BLaER1 treated with 17β-estradiol and CSF1 and Interleukin-3, amounts not matched to agents 10 nM and 100 nM (cell line): ENCODE measurements around the gene ZNF385C.
A peak's percentile ranks its signal among the peaks of the same experiment; 100 is the strongest.
"Not testable (repeated sequence)": the region's sequence is repeated elsewhere in the genome, so short reads cannot be mapped to it uniquely, and the experiment has no call there.

Experiments
- H3K27ac ChIP-seq, 11 experiments: shearing (Covaris generic); formaldehyde crosslinking; 2 replicates each; pipeline ENCODE4 v1.8.1; 2022
- H3K27me3 ChIP-seq, 11 experiments: shearing (Covaris generic); formaldehyde crosslinking; 2 replicates each; pipeline ENCODE4 v1.8.1; 2022
- H3K36me3 ChIP-seq, 11 experiments: shearing (Covaris generic); formaldehyde crosslinking; 2 replicates each; pipeline ENCODE4 v1.8.1; 2022
- H3K4me1 ChIP-seq, 10 experiments: shearing (Covaris generic); formaldehyde crosslinking; 2 replicates each; pipeline ENCODE4 v1.8.1; 2022
- H3K4me2 ChIP-seq, 11 experiments: shearing (Covaris generic); formaldehyde crosslinking; 2 replicates each; pipeline ENCODE4 v1.8.1; 2022
- H3K4me3 ChIP-seq, 10 experiments: shearing (Covaris generic); formaldehyde crosslinking; 2 replicates each; pipeline ENCODE4 v1.8.1; 2022
- H3K9ac ChIP-seq, 11 experiments: shearing (Covaris generic); formaldehyde crosslinking; 2 replicates each; pipeline ENCODE4 v1.8.1; 2022
- H3K9me3 ChIP-seq, 11 experiments: shearing (Covaris generic); formaldehyde crosslinking; replicated peaks in 1 of 11; 2 replicates each; pipeline ENCODE4 v1.8.1; 2022
- H4K20me1 ChIP-seq, 11 experiments: shearing (Covaris generic); formaldehyde crosslinking; 2 replicates each; pipeline ENCODE4 v1.8.1; 2022
- Cebpa-rat ChIP-seq, 11 experiments: shearing (Covaris generic); IDR thresholded peaks; 2 replicates each; pipeline ENCODE4 v1.8.1; 2022

ZNF385C gene

DNA sequence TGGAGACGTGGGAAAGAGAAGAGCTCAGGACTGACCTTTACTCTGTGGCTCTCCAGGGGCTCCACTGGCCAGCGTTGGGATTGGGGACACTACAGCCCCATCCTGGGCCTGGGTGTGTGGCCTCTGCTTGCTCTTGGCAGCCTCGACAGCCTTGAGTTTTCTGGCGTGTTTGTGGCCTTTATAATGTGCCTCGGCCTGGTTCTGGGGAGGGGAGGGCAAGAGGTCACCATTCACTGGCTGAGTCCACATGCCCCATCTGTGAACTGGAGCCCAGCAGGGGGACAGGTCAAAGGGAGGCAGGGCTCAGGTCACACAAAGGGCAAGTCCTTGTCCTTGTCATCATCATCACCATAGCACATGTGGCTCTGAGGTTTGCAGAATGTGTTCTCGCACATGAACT lies 66.7 kb downstream of the ZNF385C start:
- H3K9ac ChIP-seq, result no peak overlapping the region
- no peak overlapping the region for H3K4me3 ChIP-seq
- H3K27ac ChIP-seq, result no peak overlapping the region
- H3K4me2 ChIP-seq, result no peak overlapping the region
- H3K9me3 ChIP-seq, result no peaks in the 10 kb centered on the region
- TF ChIP-seq Cebpa-rat (IDR thresholded peaks at IDR 0.05), result no peak
- H3K36me3 ChIP-seq, result no peaks in the 10 kb centered on the region
- no peaks in the 10 kb centered on the region for H3K27me3 ChIP-seq
- H4K20me1 ChIP-seq, result no peaks in the 10 kb centered on the region
- H3K4me1 ChIP-seq, result peaks cover 4 to 20% (median 15%) of the 10 kb centered on the region in 10 experiments; a peak in 18 of 20 replicates

GRCh38 chr17:42028791-42029127 lies 69.5 kb downstream of the ZNF385C start:
- Histone ChIP-seq H3K27ac (no peak overlapping the region), H3K4me3 (no peak overlapping the region), H3K9ac (no peak overlapping the region), H3K9me3 (no peaks in the 10 kb centered on the region), H4K20me1 (no peaks in the 10 kb centered on the region; a peak in 1 of 22 replicates), H3K27me3 (no peaks in the 10 kb centered on the region), H3K36me3 (peaks cover 5 to 19% (median 11%) of the 10 kb centered on the region in 11 experiments; a peak in 19 of 22 replicates), H3K4me2 (no peak overlapping the region), H3K4me1 (peaks cover 17 to 44% (median 27%) of the 10 kb centered on the region in 10 experiments)
- no peak for TF ChIP-seq Cebpa-rat (IDR thresholded peaks at IDR 0.05)

- H3K4me2 ChIP-seq, result no peak overlapping the region
- H3K4me3 ChIP-seq, result no peak overlapping the region
- H3K9me3 ChIP-seq, result no peaks in the 10 kb centered on the region
- no peak for TF ChIP-seq Cebpa-rat (IDR thresholded peaks at IDR 0.05)
- no peaks in the 10 kb centered on the region; a peak in 1 of 22 replicates for H4K20me1 ChIP-seq
- peaks cover 14 to 44% (median 26%) of the 10 kb centered on the region in 10 experiments for H3K4me1 ChIP-seq
- H3K27me3 ChIP-seq, result no peaks in the 10 kb centered on the region
- no peak overlapping the region for H3K27ac ChIP-seq
- H3K36me3 ChIP-seq, result peaks cover 9 to 24% (median 17%) of the 10 kb centered on the region in 11 experiments
- H3K9ac ChIP-seq, result no peak overlapping the region; a peak in 1 of 22 replicates
These were observed 70.1 kb downstream of the ZNF385C start for GRCh38 chr17:42027961-42028790.

DNA sequence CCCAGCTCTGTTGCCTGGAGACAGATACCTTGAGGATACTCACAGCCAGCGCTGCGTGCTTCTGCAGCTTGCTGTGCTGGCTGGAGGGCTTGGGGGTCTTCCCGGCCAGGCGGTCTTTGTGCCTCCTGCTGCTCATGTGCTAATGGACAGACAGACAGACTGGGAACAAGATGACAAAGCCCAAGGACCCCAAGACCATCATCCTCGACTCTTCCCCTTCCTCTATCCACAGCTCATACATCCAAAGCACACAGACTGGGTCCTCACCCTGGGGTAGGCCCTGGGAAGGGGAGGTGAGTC lies 70.7 kb downstream of the ZNF385C start:
- no peak for TF ChIP-seq Cebpa-rat (IDR thresholded peaks at IDR 0.05)
- no peaks in the 10 kb centered on the region for H3K9me3 ChIP-seq
- peaks cover 14 to 46% (median 27%) of the 10 kb centered on the region in 10 experiments for H3K4me1 ChIP-seq
- H3K36me3 ChIP-seq, result peaks cover 15 to 31% (median 23%) of the 10 kb centered on the region in 11 experiments
- H4K20me1 ChIP-seq, result no peaks in the 10 kb centered on the region; a peak in 1 of 22 replicates
- H3K27me3 ChIP-seq, result no peaks in the 10 kb centered on the region
- H3K4me3 ChIP-seq, result no peak overlapping the region
- H3K9ac ChIP-seq, result no peak overlapping the region; a peak in 1 of 22 replicates
- no peak overlapping the region for H3K4me2 ChIP-seq
- H3K27ac ChIP-seq, result no peak overlapping the region

DNA sequence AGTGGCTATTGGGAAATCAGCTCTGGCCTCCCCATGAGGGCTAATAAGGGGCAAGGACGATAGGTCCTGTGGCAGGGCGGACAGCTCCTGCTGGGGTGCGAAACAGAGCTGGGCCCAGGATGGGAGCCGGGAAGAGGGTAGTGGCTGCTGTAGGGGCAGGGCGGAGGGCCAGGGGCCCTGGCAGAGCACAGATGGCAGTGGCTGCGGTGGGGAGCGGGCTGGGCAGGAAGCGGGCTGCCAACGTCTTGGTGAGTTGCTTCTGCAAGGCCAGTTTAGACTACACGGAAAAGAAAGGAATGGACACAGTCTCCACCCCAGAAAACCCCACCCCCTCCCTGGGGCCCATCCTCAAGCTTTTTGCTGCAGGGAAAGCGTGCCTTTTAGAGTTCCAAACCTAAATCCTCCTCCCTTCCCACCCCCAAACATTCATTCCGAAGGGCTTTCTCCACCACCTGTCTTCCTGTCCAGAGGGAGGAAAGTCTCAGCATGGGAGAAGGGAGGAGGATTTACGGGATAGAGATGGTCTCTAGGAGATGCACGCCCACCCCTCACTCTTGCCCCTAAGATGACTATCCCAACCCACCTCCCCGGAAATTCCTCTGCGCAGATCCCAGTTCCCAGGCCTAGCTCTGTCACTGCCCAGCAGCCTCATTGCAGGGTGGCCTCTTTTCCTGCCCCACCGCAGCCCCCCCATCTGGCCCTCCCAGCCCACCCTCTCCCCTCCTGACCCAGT lies 71.2 kb downstream of the ZNF385C start:
- Histone ChIP-seq H3K4me2 (peak overlapping the region in 1 of 11 experiments; percentile 10; a peak in 1 of 22 replicates), H3K9me3 (no peaks in the 10 kb centered on the region), H3K27ac (peak overlapping the region in 1 of 11 experiments; percentile 13; a peak in 1 of 22 replicates), H3K9ac (peak overlapping the region in 3 of 11 experiments; percentile 5 to 49 (median 29); a peak in 1 of 22 replicates), H3K4me1 (peaks cover 14 to 51% (median 29%) of the 10 kb centered on the region in 10 experiments), H4K20me1 (no peaks in the 10 kb centered on the region; a peak in 1 of 22 replicates), H3K27me3 (no peaks in the 10 kb centered on the region), H3K4me3 (no peak overlapping the region), H3K36me3 (peaks cover 20 to 36% (median 28%) of the 10 kb centered on the region in 11 experiments)
- TF ChIP-seq Cebpa-rat (IDR thresholded peaks at IDR 0.05), result no peak

GRCh38 chr17:42025936-42026335 lies 72.3 kb downstream of the ZNF385C start:
- Histone ChIP-seq H3K27ac (0 out of 22 replicates have a peak overlapping the region, but pooled peaks of 1 of the 11 experiments have one; percentile 13), H4K20me1 (no peaks in the 10 kb centered on the region; a peak in 1 of 22 replicates), H3K4me1 (peaks cover 19 to 62% (median 38%) of the 10 kb centered on the region in 10 experiments), H3K9me3 (no peaks in the 10 kb centered on the region), H3K4me3 (no peak overlapping the region), H3K36me3 (peaks cover 26 to 44% (median 35%) of the 10 kb centered on the region in 11 experiments), H3K4me2 (peak overlapping the region in 3 of 11 experiments; percentile 91 to 98 (median 94); a peak in 6 of 22 replicates), H3K9ac (peak overlapping the region in 1 of 11 experiments; percentile 50; a peak in 2 of 22 replicates), H3K27me3 (no peaks in the 10 kb centered on the region)
- no peak for TF ChIP-seq Cebpa-rat (IDR thresholded peaks at IDR 0.05)

DNA sequence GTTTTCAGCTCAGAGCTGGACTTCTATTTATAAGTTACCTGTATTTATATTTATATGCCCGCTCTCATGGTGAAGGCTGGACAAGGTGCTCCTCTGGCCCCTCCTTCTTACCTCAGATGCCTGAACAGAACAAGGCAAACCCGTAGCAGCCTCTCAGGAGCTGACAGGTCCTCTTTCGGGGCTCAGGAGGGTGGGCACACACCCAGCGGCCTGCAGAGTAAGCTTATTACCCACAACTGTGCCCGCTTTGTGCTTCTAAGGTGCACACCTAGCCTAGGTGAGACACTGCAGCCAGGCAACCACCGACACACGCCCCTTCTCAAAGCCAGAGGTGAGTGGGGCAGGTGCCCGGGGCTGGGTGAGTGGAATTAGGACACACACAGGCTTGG lies 73.1 kb downstream of the ZNF385C start:
- TF ChIP-seq Cebpa-rat (IDR thresholded peaks at IDR 0.05), result no peak
- Histone ChIP-seq H4K20me1 (no peaks in the 10 kb centered on the region; a peak in 1 of 22 replicates), H3K27ac (peak overlapping the region in 10 of 11 experiments; percentile 59 to 84 (median 79); a peak in 18 of 22 replicates), H3K9me3 (no peaks in the 10 kb centered on the region), H3K9ac (peak overlapping the region in 8 of 11 experiments; percentile 9 to 69 (median 60); a peak in 10 of 22 replicates), H3K4me3 (0 out of 20 replicates have a peak overlapping the region, but pooled peaks of 1 of the 10 experiments have one; percentile 1), H3K4me2 (peak overlapping the region; percentile 46 to 98 (median 76)), H3K36me3 (peaks cover 26 to 44% (median 35%) of the 10 kb centered on the region in 11 experiments), H3K4me1 (peaks cover 25 to 66% (median 42%) of the 10 kb centered on the region in 10 experiments), H3K27me3 (no peaks in the 10 kb centered on the region)

DNA sequence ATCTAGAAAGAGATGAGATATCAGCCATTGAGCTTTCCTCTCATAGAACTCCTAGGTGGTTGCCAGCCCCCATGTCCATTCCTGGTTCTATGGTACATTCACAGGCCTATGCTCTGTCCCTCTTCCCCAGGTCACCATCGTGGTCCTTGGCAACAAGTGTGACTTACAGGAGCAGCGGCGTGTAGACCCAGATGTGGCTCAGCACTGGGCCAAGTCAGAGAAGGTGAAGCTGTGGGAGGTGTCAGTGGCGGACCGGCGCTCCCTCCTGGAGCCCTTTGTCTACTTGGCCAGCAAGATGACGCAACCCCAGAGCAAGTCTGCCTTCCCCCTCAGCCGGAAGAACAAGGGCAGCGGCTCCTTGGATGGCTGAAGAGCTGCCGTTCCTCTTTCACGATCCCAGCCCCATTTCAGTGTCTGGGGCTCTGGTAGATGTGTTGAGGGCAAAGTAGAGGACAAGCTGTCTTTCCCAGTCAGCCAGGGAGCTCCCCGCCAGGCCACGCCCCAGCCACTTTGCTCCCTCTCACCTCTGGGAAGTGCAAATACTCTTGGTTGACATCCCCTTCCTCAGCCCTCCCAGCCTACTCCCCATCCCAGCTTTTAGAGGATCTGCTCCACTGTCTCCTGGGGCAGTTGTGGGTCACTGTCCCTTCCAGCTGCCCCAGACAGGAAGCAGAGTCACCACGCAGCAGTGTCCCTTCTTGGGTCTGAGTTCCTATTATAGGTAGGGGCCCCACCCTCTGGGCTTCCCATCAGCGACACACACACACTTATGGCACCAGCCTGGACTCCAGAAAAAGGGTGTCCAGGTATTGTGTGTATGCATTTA lies 74.5 kb downstream of the ZNF385C start:
- Histone ChIP-seq H3K9me3 (no peaks in the 10 kb centered on the region), H4K20me1 (no peaks in the 10 kb centered on the region; a peak in 1 of 22 replicates), H3K27ac (peak overlapping the region; percentile 59 to 84 (median 79)), H3K36me3 (peaks cover 26 to 44% (median 35%) of the 10 kb centered on the region in 11 experiments), H3K4me3 (peak overlapping the region in 4 of 10 experiments; percentile 5 to 36 (median 23); a peak in 6 of 20 replicates), H3K27me3 (no peaks in the 10 kb centered on the region), H3K4me2 (peak overlapping the region; percentile 46 to 98 (median 76); a peak in 21 of 22 replicates), H3K4me1 (peaks cover 25 to 71% (median 42%) of the 10 kb centered on the region in 10 experiments), H3K9ac (peak overlapping the region; percentile 10 to 69 (median 61); a peak in 19 of 22 replicates)
- peak in 6 of 11 experiments; percentile 37 to 82 (median 60); a peak in 8 of 22 replicates for TF ChIP-seq Cebpa-rat (IDR thresholded peaks at IDR 0.05)

GRCh38 chr17:42020845-42021244 lies 77.4 kb downstream of the ZNF385C start:
- not testable (repeated sequence) for H3K9me3 ChIP-seq
- Histone ChIP-seq H3K27ac (peak overlapping the region; percentile 85 to 92 (median 88); a peak in 21 of 22 replicates), H3K4me3 (peak overlapping the region; percentile 78 to 98 (median 90))

More at GRCh38 chr17:42020845-42021244, 77.4 kb downstream of the ZNF385C start:
- Histone ChIP-seq H3K9ac (peak overlapping the region; percentile 91 to 96 (median 93)), H3K36me3 (peaks cover 26 to 42% (median 35%) of the 10 kb centered on the region in 11 experiments), H3K4me2 (peak overlapping the region; percentile 75 to 98 (median 91)), H3K4me1 (peaks cover 40 to 74% (median 56%) of the 10 kb centered on the region in 10 experiments)
- H3K27me3 ChIP-seq, H4K20me1 ChIP-seq: not testable (repeated sequence)
